Activated CD4-positive, alpha-beta T cell treated with anti-CD3 and anti-CD28 coated beads, Interleukin-10, Interleukin-2, amounts not matched to agents 100 ng/mL and 50 ng/mL, durations not matched to agents 16 hours and 8 hours (primary cell): ENCODE data around the gene DUSP5.
A peak's percentile ranks its signal among the peaks of the same experiment; 100 is the strongest.
"Not testable (repeated sequence)": the region's sequence is repeated elsewhere in the genome, so short reads cannot be mapped to it uniquely, and the experiment has no call there.

Experiments used
- DNase-seq: peaks from one replicate; pipeline ENCODE4 v3.0.0-alpha.2; 2020

Gene DUSP5

DNA sequence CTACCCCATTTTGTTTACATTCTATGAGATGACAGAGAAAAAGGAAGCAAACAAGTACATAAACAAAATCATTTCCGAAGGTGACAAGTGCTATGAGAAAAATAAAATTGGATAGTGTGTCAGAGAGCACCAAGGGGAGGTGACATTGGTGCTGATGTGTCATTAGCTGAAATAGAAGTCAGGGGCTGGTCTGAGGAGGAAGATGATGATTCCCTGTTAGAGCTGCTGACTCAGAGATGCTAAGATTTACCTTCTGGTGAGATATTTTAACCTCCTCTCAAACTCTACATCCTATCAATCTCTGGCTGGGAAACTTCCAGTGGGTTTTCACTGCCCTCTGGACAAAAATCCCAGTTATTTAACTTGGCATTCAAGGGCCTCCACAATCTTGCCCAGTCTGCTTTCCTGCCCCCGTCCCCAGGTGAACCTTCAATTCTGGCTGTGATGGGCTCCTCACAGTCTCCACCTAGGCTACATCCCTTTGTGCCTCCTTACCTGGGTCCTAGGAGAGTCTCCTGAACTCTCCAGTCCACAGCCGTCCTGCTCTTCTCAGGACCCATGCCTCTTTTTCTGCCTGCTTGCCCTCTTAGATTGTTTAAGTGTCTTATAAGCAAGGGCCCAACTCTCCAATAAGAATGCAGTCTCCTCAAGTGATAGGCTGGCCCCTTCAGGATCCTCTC, 26.6 kb downstream of the DUSP5 start:
- no peak for DNase-seq

DNA sequence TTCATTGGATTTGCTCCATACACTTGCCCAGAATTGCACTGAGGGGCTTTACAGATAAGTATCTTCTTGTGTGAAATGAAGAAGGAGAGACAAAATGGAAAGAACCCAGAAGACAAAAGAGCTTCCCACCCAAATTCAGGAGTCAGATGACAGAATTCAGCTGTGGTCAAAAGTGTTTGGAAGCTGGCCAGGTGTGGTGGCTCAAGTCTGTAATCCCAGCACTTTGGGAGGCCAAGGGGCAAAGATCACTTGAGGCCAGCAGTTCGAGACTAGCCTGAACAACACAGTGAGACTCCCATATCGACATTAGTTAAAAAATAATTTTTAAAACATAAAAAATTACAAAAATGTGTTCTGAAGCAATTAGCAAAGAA, 27.1 kb downstream of the DUSP5 start:
- DNase-seq: no peak

DNA sequence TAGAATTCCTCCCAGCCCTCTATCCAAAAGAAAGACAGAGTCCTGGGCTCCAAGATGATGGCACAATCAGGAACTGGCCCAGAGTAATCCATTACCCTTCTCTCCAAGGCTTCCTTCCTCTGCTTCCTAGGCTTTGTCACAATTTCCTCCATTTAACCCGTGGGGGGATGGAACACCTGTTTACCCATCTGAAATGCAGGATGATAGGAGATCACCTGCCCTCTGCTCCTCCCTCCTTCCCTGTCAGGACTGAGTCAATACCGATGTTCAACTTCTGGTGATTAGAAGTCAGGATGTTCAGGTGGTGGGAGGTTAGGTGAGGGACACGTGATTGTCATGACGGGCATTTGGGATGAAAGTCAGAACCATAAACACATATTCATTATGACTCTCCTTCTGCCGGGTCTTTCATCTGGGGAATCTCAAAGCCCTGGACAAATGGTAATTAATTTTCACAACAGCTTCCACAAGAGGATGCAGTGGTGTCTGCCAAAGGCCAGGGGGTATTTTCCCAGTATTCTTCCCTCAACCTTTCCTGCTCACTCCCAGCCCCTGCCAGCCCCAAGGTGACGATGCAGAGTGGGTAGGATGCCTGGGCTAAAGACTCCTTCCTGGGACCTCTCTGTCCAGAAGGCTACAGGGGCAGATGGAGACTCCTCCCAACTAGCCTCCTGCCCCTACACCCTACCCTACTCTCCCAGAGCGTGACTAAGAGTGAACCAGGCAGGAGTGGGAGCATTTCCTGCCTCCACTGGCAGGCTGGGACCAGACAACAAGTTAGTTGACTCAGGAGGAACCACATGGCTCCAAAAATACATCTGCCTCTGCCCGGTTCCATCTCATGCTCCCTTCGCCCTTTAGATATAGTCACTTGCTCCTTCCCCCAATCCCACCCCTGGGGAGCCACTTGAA, 27.9 kb downstream of the DUSP5 start:
- DNase-seq: no peak

DNA sequence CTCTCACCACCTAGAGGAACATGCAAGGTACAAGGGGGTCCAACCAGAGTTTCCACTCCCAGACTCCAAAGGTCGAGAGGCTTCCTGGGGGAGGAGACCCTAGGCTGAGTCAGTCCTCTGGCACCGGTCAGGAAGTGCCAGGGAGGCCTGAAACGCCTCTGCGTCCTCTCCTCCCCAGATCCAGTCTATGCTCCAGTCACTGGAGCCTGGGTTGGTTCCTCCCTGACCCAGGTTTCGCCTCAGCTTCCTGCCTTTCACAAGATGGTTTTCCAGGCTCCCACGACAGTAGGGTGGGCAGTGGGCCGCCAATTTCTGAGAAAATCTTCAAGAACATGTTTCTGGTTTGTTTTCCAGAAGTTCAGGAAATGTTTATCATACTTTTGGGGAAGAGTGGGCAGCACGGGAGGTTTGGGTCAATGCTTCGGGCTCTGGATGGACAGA, 30.0 kb downstream of the DUSP5 start:
- DNase-seq: no peak

DNA sequence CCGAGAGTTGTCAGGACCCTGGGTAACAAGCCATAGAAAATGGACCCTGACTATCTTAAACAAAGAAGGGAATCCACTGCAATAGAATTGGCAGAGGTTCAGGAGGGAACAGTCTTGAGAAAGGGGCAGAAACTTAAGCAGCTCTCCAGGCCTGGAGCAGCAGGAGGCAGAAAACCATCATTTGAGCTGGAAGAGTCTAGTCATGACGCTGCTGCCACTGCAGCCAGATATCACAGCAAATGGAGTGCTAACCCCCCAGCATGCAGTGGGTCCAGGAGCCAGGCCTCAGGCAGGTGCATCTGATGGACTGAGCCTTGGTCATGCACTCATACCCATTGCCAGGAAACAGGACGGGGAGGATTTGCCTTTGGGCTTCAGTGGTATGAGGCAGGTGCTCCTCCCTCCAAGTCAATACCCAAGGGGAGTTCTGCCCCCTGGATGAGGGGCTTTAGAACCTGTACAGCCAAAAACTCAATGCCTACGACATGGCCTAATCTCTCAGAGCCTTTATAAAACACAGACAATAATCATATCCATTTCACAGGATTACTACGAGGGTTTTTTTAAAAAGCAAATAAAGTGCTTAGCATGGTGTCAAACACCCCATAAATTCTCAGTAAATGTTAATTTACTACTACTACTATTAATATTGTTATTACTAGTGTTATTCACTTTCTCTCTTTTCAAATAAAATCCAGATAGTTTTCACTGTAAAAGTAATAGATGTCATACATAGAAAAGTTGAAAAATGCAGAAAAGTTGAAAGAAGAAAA, 30.7 kb downstream of the DUSP5 start:
- no peak for DNase-seq

DNA sequence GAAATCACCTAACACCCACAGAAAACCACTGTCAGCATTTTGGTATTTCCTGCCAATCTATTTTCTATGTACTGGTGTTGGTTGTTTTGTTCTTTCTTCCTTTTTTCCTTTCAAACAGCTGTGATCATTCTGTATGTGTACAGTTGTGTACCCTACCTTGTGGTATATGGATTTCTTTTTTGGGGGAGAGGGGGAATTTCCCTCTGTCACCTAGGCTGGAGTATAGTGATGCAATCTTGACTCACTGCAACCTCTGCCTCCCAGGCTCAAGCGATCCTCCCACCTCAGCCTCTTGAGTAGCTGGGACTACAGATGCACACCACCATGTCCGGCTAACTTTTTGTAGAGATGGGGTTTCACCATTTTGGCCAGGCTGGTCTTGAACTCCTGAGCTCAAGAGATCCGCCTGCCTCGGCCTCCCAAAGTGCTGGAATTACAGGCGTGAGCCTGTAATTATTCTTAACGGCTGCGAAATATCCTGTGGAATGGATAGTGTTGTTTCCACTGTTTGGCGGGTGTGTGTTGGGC, 31.4 kb downstream of the DUSP5 start:
- peak; percentile 77 for DNase-seq

DNA sequence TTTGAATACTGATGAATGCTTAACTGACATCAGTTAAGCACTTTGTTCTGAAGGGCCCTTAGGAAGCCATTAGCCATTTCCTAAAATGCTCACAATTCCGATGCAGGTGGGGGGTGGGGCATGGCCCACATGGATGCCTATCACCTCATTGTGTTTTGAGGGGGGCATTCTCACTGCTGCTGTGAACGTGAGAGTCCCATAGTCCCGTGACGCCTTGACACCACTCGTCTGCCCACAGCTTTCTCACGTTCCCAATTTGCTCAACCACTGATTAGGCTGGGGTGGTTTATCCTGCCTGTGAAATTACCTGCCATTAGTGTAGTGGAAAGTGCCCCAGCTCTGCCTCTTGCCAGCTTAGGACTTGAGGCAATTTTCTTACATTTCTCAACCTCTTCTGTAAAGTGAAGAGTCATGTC, 31.9 kb downstream of the DUSP5 start:
- peak; percentile 31 for DNase-seq

DNA sequence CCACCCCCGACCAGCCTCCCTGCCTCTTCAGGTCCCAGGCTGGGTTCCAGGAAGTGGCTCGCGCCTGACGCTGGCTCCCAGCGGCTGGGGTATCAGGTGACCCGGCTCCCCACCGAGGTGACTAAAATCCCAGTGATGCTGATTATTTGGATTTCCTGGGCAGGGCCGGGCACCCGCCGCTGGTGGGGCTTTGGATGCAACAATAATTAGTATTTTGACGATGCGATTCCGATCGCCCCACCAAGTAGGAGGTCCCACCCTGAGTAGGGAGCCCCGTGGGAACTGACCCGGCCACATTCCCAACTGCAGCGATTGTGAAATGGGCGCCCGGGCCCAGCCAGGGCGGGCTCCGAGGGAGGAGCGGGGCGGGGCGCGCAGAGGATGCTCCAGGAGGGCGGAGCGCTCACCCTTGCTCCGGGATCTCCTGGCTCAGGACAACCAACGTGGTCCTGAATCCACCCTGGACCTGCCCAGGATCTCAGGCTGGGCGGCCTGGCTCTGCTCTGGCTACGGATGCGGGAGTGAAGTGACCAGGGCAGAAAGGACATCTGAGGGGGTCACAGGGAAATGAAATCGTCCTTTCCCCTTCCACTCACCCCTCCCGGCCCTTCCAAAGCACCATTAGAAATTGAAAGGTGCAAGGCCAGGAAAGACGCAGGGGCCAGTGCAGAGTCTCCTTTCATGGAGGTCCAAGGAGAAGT, 32.6 kb downstream of the DUSP5 start:
- DNase-seq: peak; percentile 49

DNA sequence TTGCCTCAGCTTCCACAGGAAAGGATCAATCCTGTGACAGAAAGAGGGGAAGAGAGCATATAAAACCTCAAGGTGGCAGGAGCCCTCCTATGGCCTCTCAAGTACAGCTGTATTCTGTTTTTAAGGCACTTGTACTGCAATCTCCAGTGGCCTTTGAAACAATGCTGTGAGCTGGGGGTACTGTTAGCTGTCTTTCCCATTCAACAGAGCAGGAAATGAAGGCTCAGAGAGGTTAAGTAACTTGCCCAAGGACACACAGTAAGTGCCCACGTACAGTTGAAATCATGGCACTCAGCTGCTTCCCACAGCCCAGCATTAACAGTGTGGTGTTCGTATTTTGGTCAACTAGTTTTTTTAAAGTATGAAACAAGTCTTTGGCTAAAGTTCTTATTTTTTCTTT, 34.0 kb downstream of the DUSP5 start:
- no peak for DNase-seq

DNA sequence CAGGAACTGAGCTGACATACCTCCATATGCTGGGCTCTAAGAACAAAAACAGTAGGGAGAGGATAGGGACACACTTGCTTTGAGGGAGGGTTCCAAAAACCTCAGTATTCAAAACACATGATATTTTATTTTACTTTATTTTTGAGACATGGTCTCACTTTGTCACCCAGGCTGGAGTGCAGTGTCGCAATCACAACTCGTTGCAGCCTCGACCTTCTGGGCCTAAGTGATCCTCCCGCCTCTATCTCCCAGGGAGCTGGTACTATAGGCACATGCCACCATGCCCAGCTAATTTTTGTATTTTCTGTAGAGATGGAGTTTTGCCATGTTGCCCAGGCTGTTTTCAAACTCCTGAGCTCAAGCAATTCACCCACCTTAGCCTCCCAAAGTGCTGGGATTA, 34.9 kb downstream of the DUSP5 start:
- not testable (repeated sequence) for DNase-seq

DNA sequence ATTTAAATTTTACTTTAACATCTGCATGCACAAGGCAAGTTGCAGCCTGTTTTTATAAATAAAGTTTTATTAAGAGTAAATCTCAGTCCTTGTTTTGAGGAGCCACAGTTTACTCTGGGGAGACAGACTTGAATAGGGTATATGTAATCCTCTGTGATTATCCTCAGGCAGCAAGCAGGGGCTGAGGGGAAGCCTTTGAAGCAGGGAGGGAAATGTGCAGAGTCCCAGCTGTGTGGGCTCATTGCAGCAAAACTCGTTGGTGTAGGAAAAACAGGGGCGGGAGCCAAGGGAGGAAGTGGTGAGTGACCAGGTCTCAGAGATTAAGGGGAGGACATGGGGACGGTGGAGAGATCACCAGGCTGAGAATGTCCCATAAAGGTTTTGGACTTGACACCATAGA, 35.4 kb downstream of the DUSP5 start:
- DNase-seq: no peak

DNA sequence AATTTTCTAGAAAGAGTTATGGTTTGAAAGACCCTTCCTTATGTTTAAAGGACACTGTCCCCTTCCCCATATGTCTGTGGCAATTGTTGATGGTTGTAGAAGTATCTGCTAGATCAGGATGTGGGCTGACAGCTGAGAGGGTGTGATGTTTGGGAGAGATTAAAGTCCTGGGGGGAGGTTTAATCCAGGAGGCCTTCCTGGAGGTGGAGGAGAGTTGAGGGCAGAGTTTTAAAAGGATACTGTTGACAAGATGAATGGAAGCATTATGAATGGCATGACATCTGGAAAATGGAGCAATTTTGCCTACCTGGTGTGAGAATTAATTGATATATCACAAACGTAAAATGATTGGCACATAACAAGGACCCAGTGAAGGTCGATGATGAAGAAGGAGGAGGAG, 36.9 kb downstream of the DUSP5 start:
- no peak for DNase-seq

DNA sequence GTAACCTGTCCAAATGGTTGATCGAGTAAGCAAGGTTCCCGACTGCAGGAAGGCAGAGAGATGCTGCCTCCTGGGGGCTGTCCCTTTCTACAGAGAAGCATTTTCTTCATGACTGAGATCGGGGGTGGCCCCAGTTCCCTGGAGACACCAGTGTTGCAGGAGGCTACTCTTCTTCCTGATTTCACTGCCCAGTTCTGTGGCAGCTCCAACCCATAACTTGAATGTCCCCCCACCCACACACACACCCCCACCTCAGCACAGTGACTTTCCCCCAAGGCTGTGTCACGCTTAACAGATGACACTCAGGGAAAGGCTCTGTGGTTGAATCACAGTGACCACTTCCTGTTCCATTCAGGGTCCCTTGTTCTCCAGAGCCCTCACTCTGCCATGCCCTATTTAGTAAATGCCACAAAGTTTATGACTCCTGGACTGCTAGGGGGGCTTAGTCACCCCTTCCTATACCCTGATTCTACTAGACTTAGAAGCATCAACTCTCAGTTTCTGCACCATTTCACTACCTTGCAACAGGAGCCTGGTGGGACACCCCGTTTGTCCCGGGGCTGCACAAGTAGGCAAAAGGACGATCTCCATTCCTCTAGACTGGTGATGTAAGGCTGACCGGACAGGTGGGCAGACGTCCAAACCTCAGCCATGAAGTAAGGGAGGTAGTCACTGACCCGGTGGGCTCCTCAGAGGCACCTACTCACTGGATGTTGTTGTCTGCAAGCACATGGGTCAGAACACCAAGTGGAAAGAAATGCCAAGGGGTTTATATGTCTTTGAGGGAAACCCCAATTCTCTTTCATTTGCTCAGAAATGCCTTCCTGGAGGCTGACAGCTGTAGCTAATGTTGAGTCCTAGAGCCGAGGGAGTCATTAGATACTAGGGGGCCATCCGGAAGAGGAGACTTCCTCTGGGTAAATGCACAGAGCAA, 38.5 kb downstream of the DUSP5 start:
- peak; percentile 81 for DNase-seq

DNA sequence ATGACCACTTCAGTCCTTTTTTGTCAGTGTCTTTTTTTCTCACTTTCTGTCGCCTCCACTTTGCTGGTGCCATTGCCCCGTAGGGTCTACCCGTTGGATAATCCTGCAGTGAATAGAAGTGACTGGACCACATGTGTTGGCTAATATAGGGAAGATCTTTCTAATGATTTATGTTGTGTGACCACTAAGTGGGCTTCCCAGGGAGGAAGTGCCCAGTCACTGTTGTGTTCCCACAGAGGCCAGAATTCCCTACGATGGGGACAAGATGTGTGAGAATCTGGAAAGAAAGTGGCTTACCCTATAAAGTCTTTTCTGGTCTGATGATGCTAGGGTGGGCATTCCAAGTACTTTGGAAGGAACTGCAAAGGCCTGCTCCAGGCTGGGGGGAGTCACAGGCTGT, 41.4 kb downstream of the DUSP5 start:
- no peak for DNase-seq

DNA sequence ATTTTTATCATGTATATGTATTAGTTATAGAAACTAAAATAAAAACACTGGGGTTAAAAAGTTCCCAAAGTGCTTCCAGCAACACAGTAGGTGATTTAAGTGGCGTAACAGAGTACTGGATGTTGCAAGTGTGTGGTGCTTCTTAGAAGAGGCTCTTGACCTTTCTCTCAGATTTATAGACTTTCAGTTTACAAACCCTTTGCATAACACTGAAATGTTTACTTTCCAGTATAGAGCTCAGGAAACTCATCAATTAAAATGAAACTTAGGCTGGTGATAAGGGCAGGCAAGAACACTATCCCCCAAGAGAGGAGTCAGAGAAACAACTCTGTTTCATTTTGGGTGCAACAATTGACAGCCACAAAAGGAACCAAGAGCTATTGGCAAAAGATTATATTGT, 42.3 kb downstream of the DUSP5 start:
- DNase-seq: no peak

DNA sequence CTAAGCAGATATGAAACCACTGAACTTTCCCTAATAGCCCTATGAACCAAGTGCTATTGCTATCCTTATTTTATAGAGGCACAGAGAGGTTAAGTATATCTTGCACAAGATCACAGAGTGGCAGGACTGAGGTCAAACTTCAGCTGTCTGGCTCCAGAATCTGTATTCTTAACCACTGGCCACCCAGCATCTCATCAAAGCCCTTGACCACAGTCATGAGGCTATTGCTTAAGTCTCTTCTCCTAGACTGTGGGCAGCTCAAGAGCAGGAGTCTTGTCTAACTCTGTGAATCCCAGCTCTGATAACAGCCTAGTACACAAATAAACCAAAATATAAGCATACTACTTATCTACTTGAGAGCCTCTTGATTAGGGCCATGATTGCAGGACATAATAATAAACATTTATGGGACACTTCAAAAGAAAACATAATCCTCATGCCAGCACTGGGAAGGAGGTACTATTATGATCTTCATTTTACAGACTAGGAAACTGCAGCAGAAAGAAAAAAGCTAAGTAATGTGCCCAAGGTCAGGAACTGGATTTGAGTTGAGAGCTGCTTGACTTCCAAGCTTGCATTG, 47.3 kb downstream of the DUSP5 start:
- DNase-seq: no peak

DNA sequence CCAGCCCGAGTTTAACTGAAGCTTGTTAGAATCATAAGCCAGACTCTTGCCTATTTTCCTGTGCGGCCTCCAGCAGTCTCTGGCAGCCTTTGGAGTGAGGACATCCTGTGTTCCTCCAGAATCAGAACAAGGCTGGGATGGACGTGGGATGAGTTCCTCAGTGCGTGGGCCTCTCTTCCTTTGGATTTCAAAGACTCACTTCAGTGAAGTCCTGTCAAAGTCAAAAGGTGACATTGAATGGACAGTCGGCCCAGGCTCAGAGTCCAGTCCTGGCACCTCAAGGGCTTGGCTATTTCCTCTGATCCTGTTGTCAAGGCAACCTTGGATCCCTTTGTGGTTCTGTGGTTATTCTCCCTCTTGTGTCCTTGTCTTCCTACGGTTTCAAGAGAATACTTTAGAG, 48.4 kb downstream of the DUSP5 start:
- DNase-seq: no peak

DNA sequence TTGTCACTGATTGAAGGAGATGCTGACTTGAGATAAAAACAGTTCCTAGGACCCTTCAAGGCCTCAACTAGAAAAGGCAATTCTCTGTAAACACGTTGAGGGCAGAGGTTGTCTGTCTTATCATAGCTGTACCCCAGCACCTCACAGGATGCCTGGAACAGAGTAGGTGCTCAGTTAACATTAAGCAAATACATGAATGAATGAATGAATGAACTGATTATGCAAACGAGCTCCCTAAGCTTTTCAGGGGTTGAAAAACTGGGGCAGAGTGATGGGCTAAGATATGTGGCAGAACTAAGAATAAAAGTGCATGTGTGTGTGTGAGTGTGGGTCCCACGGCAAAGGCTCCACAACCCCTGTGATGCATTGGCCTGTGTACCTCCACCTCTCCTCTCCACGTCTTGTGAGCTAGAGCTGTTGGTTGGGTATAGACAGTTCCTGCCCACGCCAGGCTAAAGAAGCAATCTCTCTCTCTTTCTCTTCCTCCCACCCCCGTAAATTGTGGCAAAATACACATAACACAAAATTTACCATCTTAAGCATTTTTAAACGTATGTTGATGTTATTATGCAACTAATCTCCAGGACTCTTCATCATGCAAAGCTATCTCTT, 48.9 kb downstream of the DUSP5 start:
- no peak for DNase-seq

DNA sequence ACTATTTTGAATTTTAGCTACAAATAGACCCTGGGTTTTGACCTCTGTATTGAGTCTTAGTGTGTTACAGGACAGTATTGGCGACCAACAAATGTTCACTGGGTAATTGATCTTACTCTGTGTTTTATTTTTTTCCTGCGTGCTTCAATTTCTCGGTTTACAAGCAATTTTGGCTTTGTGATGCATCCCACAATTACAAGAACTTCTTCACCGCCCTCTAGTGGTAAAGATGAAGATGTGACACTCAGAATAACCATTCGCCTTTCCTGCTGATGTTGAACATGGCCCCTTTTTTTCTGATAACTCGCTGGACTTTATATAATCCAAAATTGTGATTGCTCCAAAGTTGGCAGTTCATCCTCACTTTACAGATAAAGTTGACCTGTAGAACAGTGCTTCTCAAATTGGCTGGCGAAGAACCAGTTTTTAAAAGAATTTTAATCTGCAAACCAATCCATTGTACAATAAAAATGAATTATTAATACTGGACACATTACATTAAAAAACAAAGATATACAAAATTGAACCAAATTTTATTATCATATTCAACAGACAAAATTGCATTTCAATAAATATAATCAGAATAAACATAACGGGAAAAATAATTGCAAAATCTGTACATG, 49.5 kb downstream of the DUSP5 start:
- DNase-seq: peak; percentile 78

DNA sequence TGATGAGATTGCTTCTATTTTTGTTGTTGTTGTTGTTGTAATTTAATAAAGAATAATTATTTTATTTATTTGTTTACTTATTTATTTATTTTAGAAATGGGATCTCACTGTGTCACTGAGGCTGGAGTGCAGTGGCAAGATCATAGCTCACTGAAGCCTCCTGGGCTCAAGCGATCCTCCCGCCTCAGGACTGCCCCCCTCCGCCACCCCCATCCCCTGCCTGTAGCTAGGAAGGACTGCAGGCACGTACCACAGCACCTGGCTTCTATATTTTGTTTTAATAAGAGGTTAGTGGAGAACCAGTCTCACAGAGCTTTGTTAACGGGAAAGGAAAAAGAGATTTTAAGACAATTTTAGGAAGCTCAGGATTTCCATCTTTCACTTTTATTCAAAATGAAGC, 50.3 kb downstream of the DUSP5 start:
- no peak for DNase-seq
